ENCODE results near the gene KIF18B. TPM values are rescaled to one million over a fixed set of nuclear protein-coding genes. Genes with fewer than 3 reads are reported as not detected.
A peak's percentile ranks its signal among the peaks of the same experiment; 100 is the strongest.

Gene KIF18B
- total and polyA plus RNA-seq, 2 donors (not counting 3 experiments of a cell fraction or from before 2014, with no cell fraction given): 24.5 to 50.3 TPM

GRCh38 chr17:44911133-44912001 is 36.2 kb downstream of the KIF18B start:
- dilution Hi-C loops (cut with MboI; ENCODE audit: extremely low pct_ligation_motif_present, low sequenced_read_pairs): no loop called here
- Histone ChIP-seq H3K79me2 (ENCODE audit: control insufficient read depth, insufficient read depth, low read length) (no peaks in the 10 kb centered on the region), H4K20me1 (replicated peaks; ENCODE audit: control insufficient read depth, extremely low read depth, insufficient read depth, low read length) (no peaks in the 10 kb centered on the region), H3K27me3 (ENCODE audit: control insufficient read depth in 2 of 2, insufficient read depth in 2 of 2, low read length in 2 of 2) (no peaks in the 10 kb centered on the region), H3K4me3 (replicated peaks in 1 of 3; ENCODE audit: insufficient read depth in 1 of 3, low read depth in 1 of 3, low read length in 3 of 3) (no peak overlapping the region), H2AFZ (ENCODE audit: low read depth, low read length) (peak overlapping the region; percentile 80), H3K4me1 (ENCODE audit: control insufficient read depth, extremely low read depth, insufficient read depth, low read length) (peaks cover 10% of the 10 kb centered on the region), H3K9me1 (replicated peaks; ENCODE audit: control insufficient read depth, extremely low read depth, insufficient read depth, low read length) (no peaks in the 10 kb centered on the region), H3K9ac (replicated peaks; ENCODE audit: extremely low read depth, insufficient read depth, low read length) (no peak overlapping the region), H3K9me3 (replicated peaks; ENCODE audit: control insufficient read depth, insufficient read depth, low read length) (no peaks in the 10 kb centered on the region), H3K36me3 (ENCODE audit: control insufficient read depth in 2 of 2, extremely low read depth in 1 of 2, insufficient read depth in 2 of 2, low read length in 2 of 2) (no peaks in the 10 kb centered on the region), H3K27ac (ENCODE audit: insufficient read depth, low read depth, low read length) (no peak overlapping the region), H3K4me2 (ENCODE audit: insufficient read depth, low read length) (peak overlapping the region; percentile 25)
- ChIA-PET CTCF (interaction anchor here (0.7 to 4.8 kb wide), 7 partner anchors 8 to 224 kb away, joined by 3 to 35 read pairs (median 7); partner anchors contain the start of genes ACBD4 and EFTUD2), POLR2A (no interaction called here)
- intact Hi-C loops (cut with micrococcal nuclease): no loop called here
- FAIRE-seq (peak; percentile 48), DNase-seq (ENCODE audit: low read depth, low spot score) (peak; percentile 36)
- BruUV-seq (replicated peaks): no TSS peak
- no peak for TF ChIP-seq FOS (IDR thresholded peaks at IDR 0.05; ENCODE audit: borderline replicate concordance, insufficient read depth, low read length)
- peak; percentile 23 to 59 for TF ChIP-seq CTCF (IDR thresholded peaks at IDR 0.05; ENCODE audit: extremely low read depth in 1 of 2, insufficient read depth in 1 of 2, low read depth in 1 of 2, low read length in 2 of 2)

Data from endothelial cell of umbilical vein (primary cell).